Measurements from ENCODE around the gene GRK3.

GRK3 gene

GRCh38 chr22:25660336-25660735 is 95.9 kb downstream of the GRK3 start:
- no peak for DNase-seq (ENCODE audit: low read depth in 3 of 3)

GRCh38 chr22:25661073-25661472 is 96.6 kb downstream of the GRK3 start:
- DNase-seq (ENCODE audit: low read depth in 3 of 3): no peak

GRCh38 chr22:25663654-25664053 is 99.2 kb downstream of the GRK3 start:
- DNase-seq (ENCODE audit: low read depth in 3 of 3): no peak

- no peak for DNase-seq (ENCODE audit: low read depth in 3 of 3)
These were observed 101.8 kb downstream of the GRK3 start for GRCh38 chr22:25666308-25666707.

- no peak for DNase-seq (ENCODE audit: low read depth in 3 of 3)
These were observed 104.0 kb downstream of the GRK3 start for GRCh38 chr22:25668437-25668836.

- no peak for DNase-seq (ENCODE audit: low read depth in 3 of 3)
These were observed 105.0 kb downstream of the GRK3 start for GRCh38 chr22:25669253-25670069.

- no peak for DNase-seq (ENCODE audit: low read depth in 3 of 3)
These were observed 105.6 kb downstream of the GRK3 start for GRCh38 chr22:25670070-25670461.

GRCh38 chr22:25672289-25673084 is 108.0 kb downstream of the GRK3 start:
- DNase-seq (ENCODE audit: low read depth in 3 of 3): no peak

- no peak for DNase-seq (ENCODE audit: low read depth in 3 of 3)
These were observed 109.2 kb downstream of the GRK3 start for GRCh38 chr22:25673713-25674112.

- DNase-seq (ENCODE audit: low read depth in 3 of 3): no peak
These were observed 113.2 kb downstream of the GRK3 start for GRCh38 chr22:25677631-25678030.

GRCh38 chr22:25680051-25680450 is 115.6 kb downstream of the GRK3 start:
- no peak for DNase-seq (ENCODE audit: low read depth in 3 of 3)

- no peak for DNase-seq (ENCODE audit: low read depth in 3 of 3)
These were observed 116.5 kb downstream of the GRK3 start for GRCh38 chr22:25680956-25681355.

GRCh38 chr22:25682109-25682508 is 117.6 kb downstream of the GRK3 start:
- no peak for DNase-seq (ENCODE audit: low read depth in 3 of 3)

- DNase-seq (ENCODE audit: low read depth in 3 of 3): no peak
These were observed 124.2 kb downstream of the GRK3 start for GRCh38 chr22:25688627-25689026.

GRCh38 chr22:25689631-25690030 is 125.2 kb downstream of the GRK3 start:
- no peak for DNase-seq (ENCODE audit: low read depth in 3 of 3)

- no peak for DNase-seq (ENCODE audit: low read depth in 3 of 3)
These were observed 126.3 kb downstream of the GRK3 start for GRCh38 chr22:25690798-25691197.

GRCh38 chr22:25692397-25693267 is 128.2 kb downstream of the GRK3 start:
- no peak for DNase-seq (ENCODE audit: low read depth in 3 of 3)

- no peak for DNase-seq (ENCODE audit: low read depth in 3 of 3)
These were observed 128.7 kb downstream of the GRK3 start for GRCh38 chr22:25693268-25693565.

- DNase-seq (ENCODE audit: low read depth in 3 of 3): no peak
These were observed 129.9 kb downstream of the GRK3 start for GRCh38 chr22:25694196-25694907.

- DNase-seq (ENCODE audit: low read depth in 3 of 3): no peak
These were observed 130.7 kb downstream of the GRK3 start for GRCh38 chr22:25695146-25695545.

GRCh38 chr22:25696763-25697162 is 132.3 kb downstream of the GRK3 start:
- DNase-seq (ENCODE audit: low read depth in 3 of 3): no peak

All from stimulated activated CD4-positive, alpha-beta T cell treated with anti-CD3 and anti-CD28 coated beads, TNF-alpha, amount 100 ng/mL, for 4 hours (primary cell).